Forelimb muscle (tissue), 1 donor: ENCODE measurements around the gene NDUFAF7. TPM values are rescaled to one million over a fixed set of nuclear protein-coding genes. Genes with fewer than 3 reads are reported as not detected.
A peak's percentile ranks its signal among the peaks of the same experiment; 100 is the strongest.
"Not testable (repeated sequence)": the region's sequence is repeated elsewhere in the genome, so short reads cannot be mapped to it uniquely, and the experiment has no call there.

ENCODE experiments used
- DNase-seq: peaks from one replicate; pipeline ENCODE4 v3.0.0-alpha.2; 2013; ENCODE audit warnings: low read depth
- polyA plus RNA-seq: library from polyadenylated mRNA; unstranded; fragments of 120-200 nt; gene quantifications from one replicate; pipeline ENCODE4 v1.2.1, GENCODE V29; 2013; ENCODE audit not compliant: insufficient read length

NDUFAF7 gene, protein sequence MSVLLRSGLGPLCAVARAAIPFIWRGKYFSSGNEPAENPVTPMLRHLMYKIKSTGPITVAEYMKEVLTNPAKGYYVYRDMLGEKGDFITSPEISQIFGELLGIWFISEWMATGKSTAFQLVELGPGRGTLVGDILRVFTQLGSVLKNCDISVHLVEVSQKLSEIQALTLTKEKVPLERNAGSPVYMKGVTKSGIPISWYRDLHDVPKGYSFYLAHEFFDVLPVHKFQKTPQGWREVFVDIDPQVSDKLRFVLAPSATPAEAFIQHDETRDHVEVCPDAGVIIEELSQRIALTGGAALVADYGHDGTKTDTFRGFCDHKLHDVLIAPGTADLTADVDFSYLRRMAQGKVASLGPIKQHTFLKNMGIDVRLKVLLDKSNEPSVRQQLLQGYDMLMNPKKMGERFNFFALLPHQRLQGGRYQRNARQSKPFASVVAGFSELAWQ
- 15.2 TPM for polyA plus RNA-seq

- DNase-seq: peak; percentile 90
Observed at GRCh38 chr2:37231241-37232130, at the start of gene NDUFAF7, which contains the start of gene CEBPZ. NDUFAF7 (plus strand) TSS chr2:37231658; CDS start chr2:37231706, 48 bp downstream. CEBPZ (minus strand) TSS chr2:37231596; CDS start chr2:37231567, 29 bp downstream.

- no peak for DNase-seq
Observed at GRCh38 chr2:37181726-37182684, 49.5 kb upstream of the NDUFAF7 start.

- no peak for DNase-seq
Observed at GRCh38 chr2:37188570-37188969, 42.9 kb upstream of the NDUFAF7 start, which contains the start of gene SULT6B1. SULT6B1 (minus strand) TSS chr2:37188670; CDS start chr2:37188640, 30 bp downstream.

GRCh38 chr2:37189452-37190153 is 41.9 kb upstream of the NDUFAF7 start:
- no peak for DNase-seq

DNA sequence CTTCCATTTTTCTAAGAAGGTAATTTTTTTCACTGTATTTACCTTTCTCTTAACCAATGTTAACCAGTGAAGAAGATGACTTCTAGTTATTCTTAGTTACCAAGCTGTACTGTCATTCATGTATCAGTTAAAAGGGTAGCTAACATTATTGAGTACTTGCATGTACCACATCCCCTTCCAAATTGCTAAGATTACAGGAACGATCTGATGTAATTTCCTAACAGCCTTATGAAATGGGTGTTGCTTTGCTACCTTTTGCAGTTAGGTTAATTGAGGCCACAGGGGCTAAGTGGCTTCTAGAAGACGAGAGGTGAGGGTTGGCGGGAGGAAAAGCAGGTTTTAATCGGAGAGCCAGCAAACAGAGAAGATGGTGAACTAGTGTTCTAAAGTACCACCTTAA is 41.2 kb upstream of the NDUFAF7 start:
- DNase-seq: no peak

DNA sequence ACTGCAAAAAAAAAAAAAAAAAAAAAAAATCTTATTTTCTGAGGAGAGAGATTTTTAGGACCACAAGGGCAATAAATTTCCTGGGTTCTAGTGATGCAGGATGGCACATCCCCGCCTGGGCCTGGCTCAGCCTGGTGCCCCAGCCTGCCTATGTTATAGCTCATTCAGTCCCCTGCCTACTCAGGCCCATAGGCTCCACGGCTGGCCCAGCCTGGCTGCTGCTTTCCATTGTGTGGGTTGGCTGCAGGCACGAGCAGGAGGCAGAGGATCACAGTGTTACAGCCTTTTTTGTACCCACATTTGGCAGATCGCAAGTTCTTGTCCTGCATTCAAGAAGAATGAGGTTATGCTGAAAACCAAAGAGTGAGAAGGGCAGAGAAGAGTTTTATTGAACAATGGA is 40.2 kb upstream of the NDUFAF7 start:
- DNase-seq: no peak

DNA sequence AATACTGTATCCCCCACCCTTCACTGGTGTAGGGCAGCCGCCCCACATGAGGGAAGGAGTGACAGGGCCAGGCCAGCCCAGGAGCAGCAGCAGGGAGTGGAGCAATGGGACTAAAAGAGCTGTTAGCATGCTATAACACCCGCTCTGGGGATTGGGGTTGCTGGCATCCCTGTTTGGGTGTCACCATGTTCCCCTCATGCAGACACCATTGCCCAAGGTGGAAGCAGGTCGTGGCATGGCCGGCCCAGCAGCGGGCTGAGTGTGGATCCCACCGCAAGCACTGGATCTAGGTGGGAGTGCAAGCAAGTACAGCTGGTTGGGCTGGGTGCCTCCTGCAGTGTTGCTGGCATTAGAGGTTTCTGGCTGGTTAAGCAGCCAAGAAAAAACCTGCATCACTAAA is 39.7 kb upstream of the NDUFAF7 start:
- no peak for DNase-seq

DNA sequence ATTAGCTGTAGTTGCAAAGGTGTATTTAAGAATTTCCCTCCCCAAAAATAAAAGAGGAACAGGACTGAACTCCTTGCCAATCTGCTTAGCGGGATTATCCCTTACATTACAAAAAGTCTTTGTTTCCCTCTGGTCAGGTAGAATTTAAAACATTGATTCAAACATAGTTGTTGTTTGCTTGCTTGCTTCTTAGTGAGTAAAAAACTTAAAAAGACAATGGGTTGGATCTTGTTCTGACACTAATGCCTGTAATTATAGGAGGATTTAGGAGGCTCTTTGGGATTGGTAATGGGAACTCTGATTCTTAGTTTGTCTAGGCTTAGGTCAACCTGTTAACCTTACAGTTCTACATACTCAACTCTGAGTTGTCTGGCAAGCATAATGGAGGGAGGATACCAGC is 38.9 kb upstream of the NDUFAF7 start:
- no peak for DNase-seq

DNA sequence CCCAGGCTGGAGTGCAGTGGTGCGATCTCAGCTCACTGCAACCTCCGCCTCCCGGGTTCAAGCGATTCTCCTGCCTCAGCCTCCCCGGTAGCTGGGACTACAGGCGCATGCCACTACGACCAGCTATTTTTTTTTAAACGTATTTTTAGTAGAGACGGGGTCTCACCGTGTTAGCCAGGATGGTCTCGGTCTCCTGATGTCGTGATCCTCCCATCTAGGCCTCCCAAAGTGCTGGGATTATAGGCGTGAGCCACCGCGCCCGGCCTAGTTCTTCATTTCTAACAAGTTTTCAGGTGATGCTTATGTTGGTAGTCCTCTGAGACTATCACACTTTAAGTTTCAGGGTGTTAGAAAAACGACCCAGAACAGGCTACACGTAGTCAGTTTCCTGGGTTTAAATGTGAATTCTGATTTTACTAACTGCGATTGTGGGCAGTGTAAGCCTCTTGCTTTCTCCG is 35.6 kb upstream of the NDUFAF7 start:
- DNase-seq: not testable (repeated sequence)

DNA sequence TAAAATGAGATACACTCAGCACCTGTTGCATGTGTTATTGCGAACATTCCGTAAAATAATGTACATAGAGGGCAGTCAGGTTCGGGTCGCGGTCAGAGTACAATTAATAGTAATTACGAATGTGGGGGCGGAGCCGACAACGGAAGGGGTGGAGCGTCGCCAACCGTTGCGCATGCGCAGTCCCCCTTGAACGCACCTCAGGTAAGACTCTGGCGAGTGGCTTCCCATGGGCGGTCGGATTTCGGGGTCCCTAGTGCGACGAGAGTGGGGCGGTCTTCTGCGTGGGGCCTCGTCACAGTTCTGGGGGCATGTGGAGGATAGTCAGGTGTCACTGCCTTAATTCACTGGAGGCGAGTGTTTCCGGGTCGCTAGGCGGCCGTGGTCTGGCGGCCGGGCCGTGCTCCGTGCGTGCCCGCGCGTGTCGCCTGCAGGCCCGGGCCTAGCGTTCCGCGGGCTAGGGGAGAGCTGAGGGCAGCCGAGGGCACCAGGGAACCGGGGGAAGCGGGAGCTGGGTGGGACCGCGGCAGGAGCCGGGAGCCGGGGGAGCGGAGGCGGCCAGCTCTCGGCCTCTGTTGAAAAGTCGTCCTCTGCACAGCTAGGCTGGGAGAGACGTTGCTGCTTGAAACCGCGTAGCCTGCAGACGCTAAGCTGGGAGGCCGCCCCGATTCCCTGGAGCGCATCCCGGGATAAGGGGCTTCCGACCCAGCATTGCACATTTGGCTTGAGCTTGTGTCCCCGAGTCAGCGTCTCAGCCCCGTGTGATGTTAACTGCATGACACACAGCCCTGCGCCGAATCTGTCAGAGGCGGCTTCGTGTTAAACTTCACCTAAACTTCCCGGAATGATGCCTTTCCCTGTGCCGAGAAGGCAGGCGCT is 34.9 kb upstream of the NDUFAF7 start, which contains the start of gene CEBPZOS:
Gene CEBPZOS, plus strand, starts transcription at position 177 of the 876 bp plus-strand sequence. CDS start 3,209 bp downstream, outside the sequence.
- DNase-seq: no peak

DNA sequence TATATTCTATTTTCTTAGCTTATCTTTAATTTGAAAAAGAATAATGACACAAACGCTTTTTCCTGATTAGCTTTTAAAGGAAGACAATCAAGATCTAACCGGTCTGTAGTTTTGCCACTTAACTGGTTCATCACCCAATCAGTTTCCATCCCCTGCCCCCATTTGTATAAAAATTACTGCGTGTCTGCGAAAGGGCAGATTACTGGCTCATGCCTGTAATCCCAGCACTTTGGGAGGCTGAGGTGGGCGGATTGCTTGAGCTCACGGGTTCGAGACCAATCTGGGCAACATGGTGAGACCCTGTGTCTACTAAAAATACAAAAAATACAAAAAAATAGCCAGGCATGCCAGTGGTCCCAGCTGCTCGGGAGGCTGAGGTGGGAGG is 32.8 kb upstream of the NDUFAF7 start:
- DNase-seq: no peak

DNA sequence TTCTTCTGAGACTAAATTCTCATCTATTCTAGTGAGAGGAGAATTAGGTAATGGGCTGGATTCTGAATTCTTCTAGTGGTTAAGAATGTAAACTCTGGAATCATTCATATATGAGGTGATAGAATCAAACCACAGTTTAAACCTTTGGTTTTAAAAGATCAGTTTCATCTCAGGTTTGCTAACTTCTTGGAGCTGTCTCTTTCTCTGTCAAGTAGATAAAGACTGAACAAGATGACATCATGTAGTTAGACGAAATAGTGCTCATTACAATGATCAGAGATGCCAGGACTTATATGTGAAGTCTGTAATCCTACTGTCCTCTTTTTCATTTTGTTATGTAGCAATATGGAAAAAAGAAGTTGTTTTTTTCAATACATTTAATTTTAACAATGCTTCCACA is 30.2 kb upstream of the NDUFAF7 start:
- DNase-seq: no peak

DNA sequence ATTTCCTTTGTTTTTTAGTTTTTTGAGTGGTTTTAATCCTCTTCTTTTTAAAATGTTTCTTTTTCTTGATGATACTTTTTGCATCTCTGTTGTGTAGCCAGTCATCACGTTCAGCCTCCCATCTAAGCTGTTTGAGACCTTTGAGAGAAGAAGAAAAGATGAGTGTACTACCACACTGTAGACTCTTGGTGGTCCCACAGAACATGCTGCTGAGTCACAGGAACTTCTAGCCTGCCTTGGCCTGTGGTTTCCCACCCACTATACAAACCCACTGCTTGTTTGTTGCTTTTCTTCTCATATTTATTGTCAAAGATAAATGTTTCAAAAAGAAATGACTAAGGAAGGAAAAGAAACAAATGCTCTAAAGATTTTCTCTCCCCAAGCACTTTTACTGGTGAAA is 29.7 kb upstream of the NDUFAF7 start:
- no peak for DNase-seq

- no peak for DNase-seq
Observed at GRCh38 chr2:37203708-37204107, 27.8 kb upstream of the NDUFAF7 start.

GRCh38 chr2:37205071-37205661 is 26.3 kb upstream of the NDUFAF7 start:
- DNase-seq: not testable (repeated sequence)

- no peak for DNase-seq
Observed at GRCh38 chr2:37205689-37206341, 25.6 kb upstream of the NDUFAF7 start.

DNA sequence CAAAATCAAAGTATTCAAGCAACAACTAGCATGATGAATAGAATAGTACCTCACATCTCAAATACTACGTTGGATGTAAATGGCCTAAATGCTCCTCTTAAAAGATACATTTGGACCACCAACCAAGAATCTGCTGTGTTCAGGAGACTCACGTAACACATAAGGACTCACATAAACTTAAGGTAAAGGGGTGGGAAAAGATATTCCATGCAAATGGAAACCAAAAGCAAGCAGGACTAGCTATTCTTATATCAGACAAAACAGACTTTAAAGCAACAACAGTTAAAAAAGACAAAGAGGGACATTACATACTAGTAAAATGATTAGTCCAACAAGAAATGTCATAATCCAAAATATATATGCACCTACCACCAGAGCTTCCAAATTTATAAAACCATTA is 24.7 kb upstream of the NDUFAF7 start:
- DNase-seq: not testable (repeated sequence)

DNA sequence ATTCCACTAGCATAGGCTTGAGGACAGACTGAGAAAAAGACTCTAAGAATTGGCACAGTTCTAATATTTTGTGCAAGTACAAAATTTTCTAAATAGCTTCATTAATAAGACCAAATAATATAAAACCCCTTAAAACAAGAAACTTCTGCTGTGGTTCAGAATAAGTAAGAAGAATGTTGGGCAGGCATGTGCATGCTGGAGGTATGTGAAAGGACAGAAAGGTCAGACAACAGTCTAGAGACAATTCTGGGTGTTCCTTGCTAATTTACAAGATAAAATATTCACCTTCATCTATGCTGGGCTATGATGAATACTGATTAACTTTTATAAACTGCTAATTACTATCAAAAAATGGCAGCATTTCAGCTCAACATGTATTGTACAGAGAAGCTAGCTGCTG is 20.2 kb upstream of the NDUFAF7 start:
- no peak for DNase-seq
